ENCODE results near the gene PRPF40B.

DNA sequence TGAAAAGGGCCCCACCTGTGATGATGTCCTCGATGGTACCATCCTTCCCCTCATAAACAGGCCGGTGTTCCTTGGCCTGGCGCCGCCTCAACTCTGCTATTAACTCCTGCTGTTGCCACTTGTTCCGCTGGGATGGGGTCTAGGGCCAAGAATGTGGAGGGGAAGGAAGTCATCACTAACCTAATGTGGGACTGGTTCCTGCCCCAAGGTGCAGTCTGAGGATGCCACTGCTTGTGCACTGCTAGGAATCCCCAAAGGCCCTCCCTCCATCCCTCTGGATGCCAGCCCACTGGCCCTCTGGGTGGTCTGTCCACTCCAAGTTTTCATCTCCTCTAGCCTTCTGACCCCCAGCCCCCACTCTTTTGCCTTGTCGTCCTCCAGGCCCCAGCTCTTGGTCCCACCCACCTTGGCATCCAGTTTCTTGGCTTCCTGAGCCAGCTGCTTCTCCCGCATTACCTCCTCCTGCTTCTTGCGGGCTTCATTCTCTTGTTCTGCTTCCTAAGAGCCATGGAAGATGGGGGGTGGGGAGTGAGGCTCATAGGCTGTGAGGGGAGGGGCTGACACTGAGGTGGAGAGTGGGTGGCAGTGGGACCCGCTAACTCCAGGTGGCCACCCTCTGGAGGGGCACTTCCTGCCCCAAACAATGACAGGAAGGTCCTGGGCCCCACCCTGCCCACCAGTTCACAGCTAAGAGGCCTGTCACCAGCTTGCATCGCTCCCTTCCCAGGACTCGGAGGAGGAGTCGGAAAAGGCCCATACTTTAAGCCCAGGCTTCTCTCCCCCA lies 23.7 kb downstream of the PRPF40B start:
- no peak for TF ChIP-seq CTCF (IDR thresholded peaks at IDR 0.05)
- TF ChIP-seq POLR2A (IDR thresholded peaks at IDR 0.05), result no peak
